Body of pancreas (tissue), 4 donors: ENCODE measurements around the gene SLC27A3. TPM values are rescaled to one million over a fixed set of nuclear protein-coding genes. Genes with fewer than 3 reads are reported as not detected.

Source experiments
- ATAC-seq: fragments of 150-250 bp; one replicate; pipeline ENCODE4 v1.9.1; 2016
- DNase-seq, 4 donors: peaks; one replicate each; pipeline ENCODE4 v3.0.0-alpha.2; 2019
- H3K27ac ChIP-seq, 4 donors: fragments of 200-600 bp; sonication (generic); 1 replicate in 3 of 4; 2 replicates in 1 of 4; pipeline versions ENCODE4 v1.5.1 to v1.6.1; 2016 to 2019; ENCODE audit warnings: mild to moderate bottlenecking in 1 of 4, mixed read lengths in 1 of 4, moderate library complexity in 1 of 4
- H3K27me3 ChIP-seq, 2 donors: fragments of 200-600 bp; sonication (generic); one replicate each; pipeline ENCODE4 v1.6.0; 2016; ENCODE audit warnings: mild to moderate bottlenecking in 1 of 2
- H3K36me3 ChIP-seq, 2 donors: fragments of 200-600 bp; sonication (generic); replicated peaks in 1 of 2; 2 replicates each; pipeline ENCODE4 v1.5.1; 2016; ENCODE audit warnings: low read depth in 2 of 2; ENCODE audit not compliant: insufficient read depth in 1 of 2
- H3K4me1 ChIP-seq: fragments of 200-600 bp; sonication (generic); one replicate; pipeline ENCODE4 v1.6.0; 2016
- H3K4me3 ChIP-seq, 2 donors: fragments of 200-600 bp; sonication (generic); 1 replicate in 1 of 2; 2 replicates in 1 of 2; pipeline ENCODE4 v1.5.1; 2016 to 2019
- H3K9me3 ChIP-seq, 3 donors: fragments of 200-600 bp; sonication (generic); 1 replicate in 2 of 3; 2 replicates in 1 of 3; pipeline ENCODE4 v1.5.1; 2016
- POLR2A ChIP-seq, 3 donors: fragments of 450-650 bp; IDR thresholded peaks; one replicate each; pipeline ENCODE4 v1.6.1; 2016; ENCODE audit warnings: antibody characterized with exemption in 3 of 3, mild to moderate bottlenecking in 2 of 3
- WGBS, 2 donors: methylation state at CpG; one replicate each; pipeline ENCODE4 v1.1.5; 2017; 5-methylcytosine and 5-hydroxymethylcytosine counted together
- intact Hi-C: fragments of 100-400 bp; cut with DNase I; formaldehyde crosslinking; loops from one replicate; pipeline ENCODE4 v1.15.1; 2023
- total RNA-seq, 2 donors: library from RNA; depleted of rRNA; stranded (reverse); fragments of >200 nt; gene quantifications; one replicate each; pipeline ENCODE4 v1.1.0, GENCODE V29; 2016
- TF ChIP-seq, protein P1 (sequence below), 7 experiments: fragments of 450-650 bp in 4 of 7; fragments of 200-600 bp in 3 of 7; sonication (generic) in 3 of 7; IDR thresholded peaks; one replicate each; pipeline ENCODE4 v1.5.1; 2016 to 2019; ENCODE audit warnings: antibody characterized with exemption in 7 of 7

Gene SLC27A3
- total RNA-seq, 2 donors from 2014 or later: 15.0 to 21.1 TPM

DNA sequence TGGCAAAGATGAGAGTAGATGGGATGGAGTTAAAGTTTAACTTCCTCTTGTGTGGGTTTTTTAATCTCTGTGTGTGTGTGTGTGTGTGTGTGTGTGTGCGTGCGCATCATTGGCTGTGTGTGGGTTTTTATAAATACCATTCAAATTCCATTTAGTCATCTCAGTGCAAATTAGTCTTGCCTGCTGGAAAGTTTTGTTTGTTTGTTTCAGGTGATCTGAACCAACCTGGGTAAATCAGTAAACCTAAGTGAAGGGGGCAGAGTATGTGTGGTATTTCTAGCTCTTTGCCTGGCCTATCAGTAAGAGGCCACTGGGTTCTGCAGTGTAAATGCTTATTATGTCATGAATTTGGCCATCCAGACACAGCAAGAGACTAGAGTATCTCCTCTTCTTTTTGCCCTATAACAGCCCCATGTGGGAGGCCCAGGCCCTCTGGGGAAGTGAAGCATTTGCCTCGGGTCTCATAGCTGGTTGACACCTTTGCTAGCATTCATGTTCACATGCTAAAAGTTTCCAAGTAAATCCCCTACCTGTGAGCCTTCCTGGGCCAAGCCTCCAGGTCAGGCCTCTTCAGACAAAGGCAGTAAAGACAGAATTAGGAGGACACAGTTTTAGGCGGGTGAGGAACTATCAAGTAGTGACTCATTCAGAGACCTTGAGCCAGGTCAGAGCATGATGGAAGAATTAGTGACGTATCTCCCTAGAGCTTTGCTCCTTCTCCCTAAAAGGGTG lies 32.6 kb upstream of the SLC27A3 start:
- intact Hi-C loops: no loop called here
- Histone ChIP-seq H3K27ac (peak overlapping the region; percentile 72 to 84 (median 80)), H3K36me3 (peaks cover 0 to 6% of the 10 kb centered on the region in 2 donors), H3K4me3 (no peak overlapping the region), H3K4me1 (peaks cover 26% of the 10 kb centered on the region), H3K9me3 (no peaks in the 10 kb centered on the region), H3K27me3 (no peaks in the 10 kb centered on the region)
- ATAC-seq (peak; percentile 93), DNase-seq (peak; percentile 45 to 75 (median 67))
- 32 to 49% methylated on average over 5 of the region's 5 CpGs for WGBS, 2 donors
- TF ChIP-seq POLR2A (IDR thresholded peaks at IDR 0.05): peak in 1 of 3 donors; percentile 21
- TF ChIP-seq, protein P1, sequence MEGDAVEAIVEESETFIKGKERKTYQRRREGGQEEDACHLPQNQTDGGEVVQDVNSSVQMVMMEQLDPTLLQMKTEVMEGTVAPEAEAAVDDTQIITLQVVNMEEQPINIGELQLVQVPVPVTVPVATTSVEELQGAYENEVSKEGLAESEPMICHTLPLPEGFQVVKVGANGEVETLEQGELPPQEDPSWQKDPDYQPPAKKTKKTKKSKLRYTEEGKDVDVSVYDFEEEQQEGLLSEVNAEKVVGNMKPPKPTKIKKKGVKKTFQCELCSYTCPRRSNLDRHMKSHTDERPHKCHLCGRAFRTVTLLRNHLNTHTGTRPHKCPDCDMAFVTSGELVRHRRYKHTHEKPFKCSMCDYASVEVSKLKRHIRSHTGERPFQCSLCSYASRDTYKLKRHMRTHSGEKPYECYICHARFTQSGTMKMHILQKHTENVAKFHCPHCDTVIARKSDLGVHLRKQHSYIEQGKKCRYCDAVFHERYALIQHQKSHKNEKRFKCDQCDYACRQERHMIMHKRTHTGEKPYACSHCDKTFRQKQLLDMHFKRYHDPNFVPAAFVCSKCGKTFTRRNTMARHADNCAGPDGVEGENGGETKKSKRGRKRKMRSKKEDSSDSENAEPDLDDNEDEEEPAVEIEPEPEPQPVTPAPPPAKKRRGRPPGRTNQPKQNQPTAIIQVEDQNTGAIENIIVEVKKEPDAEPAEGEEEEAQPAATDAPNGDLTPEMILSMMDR (IDR thresholded peaks at IDR 0.05): no peak

DNA sequence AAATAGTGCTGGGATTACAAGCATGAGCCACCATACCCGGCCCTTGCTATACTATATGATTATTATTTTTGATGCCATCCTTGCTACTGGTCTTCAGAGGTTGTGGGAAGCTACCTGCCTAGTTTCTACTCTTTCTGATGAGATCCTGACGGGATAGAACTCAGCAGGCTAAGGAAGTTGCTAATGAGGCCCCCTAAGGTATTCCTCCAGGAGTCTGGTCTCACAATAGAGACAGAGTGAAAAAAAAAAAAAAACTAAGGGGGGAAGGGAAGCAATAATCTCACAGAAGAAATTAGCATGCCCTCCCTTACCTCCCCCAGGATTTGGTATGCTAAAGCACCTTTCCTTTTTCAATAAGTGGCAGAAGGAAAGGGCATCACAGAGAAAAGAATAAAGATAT lies 29.8 kb upstream of the SLC27A3 start:
- H3K4me3 ChIP-seq: no peak overlapping the region

DNA sequence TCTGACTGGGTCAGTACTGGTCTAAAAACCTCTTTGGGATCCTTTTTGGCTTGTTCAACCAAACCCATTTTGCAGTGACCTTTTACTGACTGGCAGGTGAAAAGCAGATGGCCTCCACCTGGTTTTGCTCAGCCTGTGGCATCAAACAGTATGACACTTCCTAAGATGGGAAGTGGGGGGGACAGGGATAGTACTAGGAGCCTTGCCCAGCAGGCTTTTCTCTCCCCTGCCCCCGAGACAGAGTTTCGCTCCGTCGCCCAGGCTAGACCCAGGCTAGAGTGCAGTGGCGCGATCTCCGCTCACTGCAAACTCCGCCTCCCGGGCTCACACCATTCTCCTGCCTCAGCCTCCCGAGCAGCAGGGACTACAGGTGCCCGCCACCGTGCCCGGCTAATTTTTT lies 29.0 kb upstream of the SLC27A3 start:
- H3K9me3 ChIP-seq: no peaks in the 10 kb centered on the region
- no peak overlapping the region for H3K4me3 ChIP-seq
- DNase-seq: no peak
- 94 to 97% methylated on average over 13 of the region's 13 CpGs for WGBS, 2 donors
- H3K4me1 ChIP-seq: peaks cover 29% of the 10 kb centered on the region
- TF ChIP-seq POLR2A (IDR thresholded peaks at IDR 0.05): no peak
- TF ChIP-seq, protein P1 (IDR thresholded peaks at IDR 0.05): no peak
- intact Hi-C loops: no loop called here
- no peaks in the 10 kb centered on the region for H3K27me3 ChIP-seq
- H3K36me3 ChIP-seq: peaks cover 3 to 4% of the 10 kb centered on the region in 2 donors
- ATAC-seq: no peak
- H3K27ac ChIP-seq: no peak overlapping the region

More for the DNA sequence above, 29.8 kb upstream of the SLC27A3 start:
- intact Hi-C loops: no loop called here
- H3K4me1 ChIP-seq: peaks cover 29% of the 10 kb centered on the region
- H3K27me3 ChIP-seq: no peaks in the 10 kb centered on the region
- peak overlapping the region in 1 of 4 donors; percentile 17 for H3K27ac ChIP-seq
- 90 to 96% methylated on average over 2 of the region's 2 CpGs for WGBS, 2 donors
- TF ChIP-seq POLR2A (IDR thresholded peaks at IDR 0.05): no peak
- TF ChIP-seq, protein P1 (IDR thresholded peaks at IDR 0.05): no peak
- peaks cover 2 to 10% of the 10 kb centered on the region in 2 donors for H3K36me3 ChIP-seq
- ATAC-seq (no peak), DNase-seq (no peak)
- no peaks in the 10 kb centered on the region for H3K9me3 ChIP-seq

DNA sequence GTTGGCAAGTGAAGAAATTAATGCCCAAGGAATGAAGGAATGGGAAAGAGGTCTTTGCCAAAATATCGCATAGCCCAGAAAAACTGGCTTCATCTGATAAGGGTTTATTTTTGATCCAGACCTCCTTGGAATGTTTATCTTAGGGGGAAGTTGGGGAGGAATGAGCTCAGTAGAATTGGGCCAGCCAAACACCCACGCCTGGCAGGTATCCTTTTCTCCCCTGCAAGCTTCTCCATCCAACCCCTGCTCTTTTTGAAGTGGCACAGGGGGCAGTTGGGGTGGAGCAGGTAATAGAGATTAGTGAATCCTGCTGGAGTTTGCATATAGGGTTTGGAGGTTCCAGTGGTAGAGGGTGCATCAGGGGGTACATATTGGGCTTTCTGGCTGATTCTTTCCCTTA lies 26.3 kb upstream of the SLC27A3 start:
- peaks cover 4 to 6% of the 10 kb centered on the region in 2 donors for H3K36me3 ChIP-seq
- TF ChIP-seq POLR2A (IDR thresholded peaks at IDR 0.05): no peak
- intact Hi-C loops: no loop called here
- H3K9me3 ChIP-seq: no peaks in the 10 kb centered on the region
- H3K27me3 ChIP-seq: no peaks in the 10 kb centered on the region
- no peak for ATAC-seq
- H3K4me1 ChIP-seq: peaks cover 4% of the 10 kb centered on the region
- WGBS, 2 donors: 45 to 60% methylated on average over 2 of the region's 2 CpGs
- no peak overlapping the region for H3K27ac ChIP-seq
- DNase-seq: no peak
- H3K4me3 ChIP-seq: no peak overlapping the region

DNA sequence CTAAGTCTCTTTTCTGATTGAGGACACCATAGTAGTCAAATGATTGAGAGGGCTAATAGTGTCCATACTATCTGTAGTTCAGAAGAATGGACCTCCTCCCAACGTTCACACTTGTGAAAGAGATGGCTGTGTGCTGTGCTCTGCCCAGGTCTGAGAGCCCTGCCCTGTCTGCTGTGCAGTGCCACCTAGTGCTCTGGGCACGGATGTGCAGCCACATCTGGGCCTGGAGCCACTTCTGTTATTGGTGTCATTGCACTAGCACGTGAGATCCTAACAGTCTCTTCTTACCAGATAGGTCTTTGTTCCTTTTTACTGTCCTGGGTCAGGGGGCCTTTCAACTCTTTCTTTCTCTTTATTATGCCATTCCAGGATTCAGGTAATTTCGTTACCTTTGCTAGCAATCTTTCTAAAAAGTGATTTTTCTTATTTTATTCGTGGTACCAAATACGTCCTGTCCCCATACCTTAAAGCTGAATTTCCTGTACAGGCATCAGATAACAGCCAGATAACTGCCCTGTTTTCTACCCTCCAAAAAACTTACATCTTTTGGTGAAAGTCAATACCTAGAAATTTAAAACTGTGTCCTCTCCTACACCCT lies 25.7 kb upstream of the SLC27A3 start:
- intact Hi-C loops: loop anchor here (5.0 kb wide), 1 partner anchor 62 kb away; no protein-coding TSS in a partner anchor
- Histone ChIP-seq H3K4me3 (no peak overlapping the region), H3K27ac (no peak overlapping the region), H3K9me3 (no peaks in the 10 kb centered on the region), H3K36me3 (peaks cover 4 to 6% of the 10 kb centered on the region in 2 donors), H3K4me1 (peaks cover 3% of the 10 kb centered on the region), H3K27me3 (no peaks in the 10 kb centered on the region)
- WGBS, 2 donors: 40 to 41% methylated on average over 6 of the region's 6 CpGs
- DNase-seq (peak; percentile 83 to 88 (median 86)), ATAC-seq (peak; percentile 97)
- TF ChIP-seq, protein P1 (IDR thresholded peaks at IDR 0.05): peak; percentile 80 to 95 (median 92)
- no peak for TF ChIP-seq POLR2A (IDR thresholded peaks at IDR 0.05)
